DMS114 treated with DMSO at 0.1 percent for 48 hours (cell line): ENCODE results near the gene CEP170B.

Experiments
- DNase-seq: peaks from one replicate; lab custom pipeline; 2025; ENCODE audit not compliant: unreplicated experiment; lab: John Stamatoyannopoulos, UW

The CEP170B gene

GRCh38 chr14:104929268-104930230 lies 64.5 kb downstream of the CEP170B start:
- DNase-seq: no peak

- DNase-seq: no peak
These were observed 65.6 kb downstream of the CEP170B start for GRCh38 chr14:104930526-104931303.

- no peak for DNase-seq
These were observed 66.3 kb downstream of the CEP170B start for GRCh38 chr14:104931304-104931770.

- DNase-seq: no peak
These were observed 67.0 kb downstream of the CEP170B start for GRCh38 chr14:104931771-104932675.

GRCh38 chr14:104932676-104933631 lies 67.9 kb downstream of the CEP170B start:
- DNase-seq: peak; percentile 8

- no peak for DNase-seq
These were observed 69.0 kb downstream of the CEP170B start for GRCh38 chr14:104933746-104934733.

- DNase-seq: no peak
These were observed 70.1 kb downstream of the CEP170B start for GRCh38 chr14:104935026-104935650.

GRCh38 chr14:104935955-104936354 lies 70.9 kb downstream of the CEP170B start:
- DNase-seq: no peak

- no peak for DNase-seq
These were observed 71.5 kb downstream of the CEP170B start for GRCh38 chr14:104936361-104937155.

- no peak for DNase-seq
These were observed 72.1 kb downstream of the CEP170B start for GRCh38 chr14:104937161-104937560.

GRCh38 chr14:104937694-104938365 lies 72.8 kb downstream of the CEP170B start:
- DNase-seq: no peak

GRCh38 chr14:104938436-104938835 lies 73.4 kb downstream of the CEP170B start:
- DNase-seq: no peak

GRCh38 chr14:104938960-104939359 lies 73.9 kb downstream of the CEP170B start:
- no peak for DNase-seq

- no peak for DNase-seq
These were observed 74.8 kb downstream of the CEP170B start for GRCh38 chr14:104939666-104940410.

- peak; percentile 27 for DNase-seq
These were observed 75.6 kb downstream of the CEP170B start for GRCh38 chr14:104940526-104941150.
